GM23338 (cell line): Measurements from ENCODE around the gene JAKMIP2. TPM values are rescaled to one million over a fixed set of nuclear protein-coding genes. Genes with fewer than 3 reads are reported as not detected.

ENCODE experiments used
- ATAC-seq: fragments of 200-7000 bp; cut with Tn5 transposase; 3 replicates; pipeline ENCODE4 v1.9.1; 2020
- DNase-seq: peaks from one replicate; pipeline ENCODE4 v3.0.0-alpha.2; 2015; ENCODE audit warnings: low spot score
- H2AFZ ChIP-seq: fragments of 200-600 bp; sonication (generic); 2 replicates; pipeline ENCODE4 v1.8.0; 2016; ENCODE audit warnings: antibody characterized with exemption, mild to moderate bottlenecking, moderate library complexity
- H3F3A ChIP-seq: fragments of 200-600 bp; sonication (generic); replicated peaks from 2 replicates; pipeline ENCODE4 v1.8.0; 2017; ENCODE audit warnings: antibody characterized with exemption, mixed run types, low read depth
- H3K27ac ChIP-seq: fragments of 200-600 bp; sonication (generic); 2 replicates; pipeline ENCODE4 v1.6.1; 2016; ENCODE audit warnings: low read depth
- H3K27me3 ChIP-seq: fragments of 200-600 bp; sonication (generic); 2 replicates; pipeline ENCODE4 v1.8.0; 2016; ENCODE audit warnings: mild to moderate bottlenecking, mixed run types, moderate library complexity; ENCODE audit not compliant: insufficient read depth
- H3K36me3 ChIP-seq: fragments of 200-600 bp; sonication (generic); 2 replicates; pipeline ENCODE4 v1.8.0; 2016; ENCODE audit warnings: mild to moderate bottlenecking; ENCODE audit not compliant: insufficient read depth
- H3K4me1 ChIP-seq: fragments of 200-600 bp; sonication (generic); 2 replicates; pipeline ENCODE4 v1.8.0; 2016; ENCODE audit warnings: mild to moderate bottlenecking, moderate library complexity; ENCODE audit not compliant: insufficient read depth
- H3K4me2 ChIP-seq: fragments of 200-600 bp; sonication (generic); 2 replicates; pipeline ENCODE4 v1.7.1; 2017; ENCODE audit warnings: mixed run types
- H3K4me3 ChIP-seq: fragments of 200-600 bp; sonication (generic); 2 replicates; pipeline ENCODE4 v1.6.1; 2016; ENCODE audit warnings: mixed run types
- H3K79me2 ChIP-seq: fragments of 200-600 bp; sonication (generic); replicated peaks from 2 replicates; pipeline ENCODE4 v1.8.0; 2017; ENCODE audit warnings: mild to moderate bottlenecking; ENCODE audit not compliant: insufficient read depth
- H3K9me2 ChIP-seq: fragments of 200-600 bp; sonication (generic); 2 replicates; pipeline ENCODE4 v1.8.0; 2017; ENCODE audit not compliant: insufficient read depth
- H4K20me1 ChIP-seq: fragments of 200-600 bp; sonication (generic); replicated peaks from 2 replicates; pipeline ENCODE4 v1.8.0; 2017; ENCODE audit warnings: mild to moderate bottlenecking; ENCODE audit not compliant: insufficient read depth
- H3K27ac Mint-ChIP-seq: 2 replicates; pipeline ENCODE4 v1.8.0; 2020; ENCODE audit warnings: inconsistent platforms, mild to moderate bottlenecking, moderate library complexity, mixed read lengths
- H3K27me3 Mint-ChIP-seq: 3 replicates; pipeline ENCODE4 v1.8.0; 2022; ENCODE audit warnings: low read depth, mild to moderate bottlenecking, moderate library complexity, mixed read lengths, inconsistent platforms; ENCODE audit not compliant: insufficient read depth, poor library complexity
- H3K36me3 Mint-ChIP-seq: 3 replicates; pipeline ENCODE4 v1.8.0; 2021; ENCODE audit warnings: low read depth, mild to moderate bottlenecking, inconsistent platforms, moderate library complexity, mixed read lengths
- H3K4me1 Mint-ChIP-seq: 3 replicates; pipeline ENCODE4 v1.8.0; 2020; ENCODE audit warnings: mild to moderate bottlenecking, inconsistent platforms, mixed read lengths
- H3K4me3 Mint-ChIP-seq: 3 replicates; pipeline ENCODE4 v1.8.0; 2021; ENCODE audit warnings: moderate library complexity, mild to moderate bottlenecking, inconsistent platforms, mixed read lengths
- H3K9me3 Mint-ChIP-seq: 3 replicates; pipeline ENCODE4 v1.8.0; 2020; ENCODE audit warnings: moderate library complexity, mild to moderate bottlenecking, inconsistent platforms, mixed read lengths
- CREB1 ChIP-seq: fragments of 250-450 bp; sonication (Bioruptor Pico); IDR thresholded peaks from 2 replicates; pipeline ENCODE4 v1.5.0; 2020; ENCODE audit warnings: low read depth, mild to moderate bottlenecking, moderate library complexity
- EZH2 ChIP-seq: fragments of 200-600 bp; sonication (generic); IDR thresholded peaks from one replicate; pipeline ENCODE4 v1.8.0; 2017; ENCODE audit warnings: antibody characterized with exemption, mild to moderate bottlenecking, low read depth; ENCODE audit not compliant: unreplicated experiment
- ZNF114 ChIP-seq: fragments of 250-450 bp; sonication (Bioruptor Pico); IDR thresholded peaks from 2 replicates; pipeline ENCODE4 v1.5.0; 2020; ENCODE audit warnings: mild to moderate bottlenecking, moderate library complexity
- ZNF331 ChIP-seq: fragments of 250-450 bp; sonication (Bioruptor Pico); IDR thresholded peaks from 2 replicates; pipeline ENCODE4 v1.5.0; 2020; ENCODE audit warnings: low read depth, mild to moderate bottlenecking, moderate library complexity
- polyA plus RNA-seq: library from polyadenylated mRNA; unstranded; fragments of >200 nt; fragmentation: Nextera tagmentation; extraction: Ambion mirVana; gene quantifications from 2 replicates; pipeline ENCODE4 v1.2.1, GENCODE V29; 2016
- total RNA-seq: library from RNA; depleted of rRNA; stranded (reverse); fragments of >200 nt; shearing (Covaris generic); gene quantifications from 2 replicates; pipeline ENCODE4 v1.2.3, GENCODE V29; 2014
- TF ChIP-seq, protein P1 (sequence below), 2 experiments: fragments of 200-600 bp in 1 of 2; sonication (generic) in 1 of 2; conservative IDR thresholded peaks; 2 replicates each; pipeline versions ENCODE4 v1.5.1 to v1.6.1; 2016 to 2017; ENCODE audit warnings: antibody characterized with exemption in 2 of 2, low read depth in 2 of 2, mild to moderate bottlenecking in 2 of 2, moderate library complexity in 1 of 2

The JAKMIP2 gene
- total and polyA plus RNA-seq, 2 experiments from 2014 or later: 20.5 to 27.2 TPM

DNA sequence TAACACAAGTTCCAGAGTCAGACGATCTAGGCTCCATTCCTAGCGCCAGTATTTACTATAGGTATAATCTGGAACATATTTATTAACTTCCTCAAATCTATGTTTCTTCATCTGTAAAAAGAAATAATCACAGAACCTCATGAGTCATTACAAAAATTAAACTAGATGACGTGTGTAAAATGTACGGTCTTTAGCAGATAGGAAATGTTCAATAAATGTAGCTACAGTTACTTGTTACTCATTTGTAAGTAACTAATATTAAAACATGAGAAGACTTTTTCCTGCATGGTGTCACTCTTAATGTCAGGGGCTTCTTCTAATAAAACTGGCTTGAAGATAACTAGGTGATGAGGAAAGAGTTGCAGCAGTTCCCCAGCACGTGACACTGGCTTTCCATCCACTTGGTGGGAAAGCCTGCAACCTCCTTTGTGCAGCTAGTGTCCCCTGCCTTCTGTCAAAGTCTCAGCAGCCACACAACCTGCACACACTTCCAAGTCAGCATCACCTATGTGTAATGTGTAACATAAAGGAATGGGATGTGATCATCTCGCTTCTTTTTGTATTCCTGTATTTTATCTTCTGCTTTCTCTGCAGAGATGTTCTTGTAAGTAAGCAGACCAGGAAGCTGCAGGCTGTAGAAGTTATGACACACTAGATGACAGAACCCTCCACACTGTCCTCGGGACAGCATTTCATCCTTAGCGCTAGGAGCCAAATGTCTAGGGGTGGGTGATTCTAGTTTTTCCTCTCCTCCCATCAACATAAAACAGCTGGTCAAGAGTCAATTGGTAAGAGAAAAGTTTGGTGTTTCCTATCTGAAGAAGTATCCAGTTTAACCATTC lies 1.8 kb upstream of the JAKMIP2 start:
- Histone ChIP-seq H3K36me3 (no peaks in the 10 kb centered on the region), H3K4me2 (no peak overlapping the region), H3F3A (no peaks in the 10 kb centered on the region; the same call in 1 of the 2 replicates), H3K4me3 (no peak overlapping the region), H3K9me2 (no peaks in the 10 kb centered on the region), H4K20me1 (no peaks in the 10 kb centered on the region), H3K27ac (no peak overlapping the region), H3K27me3 (no peaks in the 10 kb centered on the region), H3K4me1 (peaks cover 21% of the 10 kb centered on the region), H2AFZ (no peak overlapping the region), H3K79me2 (peaks cover 30% of the 10 kb centered on the region)
- ATAC-seq (no peak), DNase-seq (no peak)
- Mint-ChIP-seq H3K27ac (no peak overlapping the region), H3K4me3 (no peak overlapping the region; the same call in 2 of the 3 replicates), H3K27me3 (peaks cover 2% of the 10 kb centered on the region), H3K36me3 (no peaks in the 10 kb centered on the region), H3K4me1 (peaks cover 30% of the 10 kb centered on the region; the same call in 2 of the 3 replicates), H3K9me3 (no peaks in the 10 kb centered on the region)
- TF ChIP-seq ZNF331 (CRISPR knock-in tag): no peak
- TF ChIP-seq, protein P1, sequence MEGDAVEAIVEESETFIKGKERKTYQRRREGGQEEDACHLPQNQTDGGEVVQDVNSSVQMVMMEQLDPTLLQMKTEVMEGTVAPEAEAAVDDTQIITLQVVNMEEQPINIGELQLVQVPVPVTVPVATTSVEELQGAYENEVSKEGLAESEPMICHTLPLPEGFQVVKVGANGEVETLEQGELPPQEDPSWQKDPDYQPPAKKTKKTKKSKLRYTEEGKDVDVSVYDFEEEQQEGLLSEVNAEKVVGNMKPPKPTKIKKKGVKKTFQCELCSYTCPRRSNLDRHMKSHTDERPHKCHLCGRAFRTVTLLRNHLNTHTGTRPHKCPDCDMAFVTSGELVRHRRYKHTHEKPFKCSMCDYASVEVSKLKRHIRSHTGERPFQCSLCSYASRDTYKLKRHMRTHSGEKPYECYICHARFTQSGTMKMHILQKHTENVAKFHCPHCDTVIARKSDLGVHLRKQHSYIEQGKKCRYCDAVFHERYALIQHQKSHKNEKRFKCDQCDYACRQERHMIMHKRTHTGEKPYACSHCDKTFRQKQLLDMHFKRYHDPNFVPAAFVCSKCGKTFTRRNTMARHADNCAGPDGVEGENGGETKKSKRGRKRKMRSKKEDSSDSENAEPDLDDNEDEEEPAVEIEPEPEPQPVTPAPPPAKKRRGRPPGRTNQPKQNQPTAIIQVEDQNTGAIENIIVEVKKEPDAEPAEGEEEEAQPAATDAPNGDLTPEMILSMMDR (conservative IDR thresholded peaks at IDR 0.05; ENCODE audit: low read depth in 2 of 2): peak in 1 of 2 experiments; percentile 27; a peak in 2 of 4 replicates

DNA sequence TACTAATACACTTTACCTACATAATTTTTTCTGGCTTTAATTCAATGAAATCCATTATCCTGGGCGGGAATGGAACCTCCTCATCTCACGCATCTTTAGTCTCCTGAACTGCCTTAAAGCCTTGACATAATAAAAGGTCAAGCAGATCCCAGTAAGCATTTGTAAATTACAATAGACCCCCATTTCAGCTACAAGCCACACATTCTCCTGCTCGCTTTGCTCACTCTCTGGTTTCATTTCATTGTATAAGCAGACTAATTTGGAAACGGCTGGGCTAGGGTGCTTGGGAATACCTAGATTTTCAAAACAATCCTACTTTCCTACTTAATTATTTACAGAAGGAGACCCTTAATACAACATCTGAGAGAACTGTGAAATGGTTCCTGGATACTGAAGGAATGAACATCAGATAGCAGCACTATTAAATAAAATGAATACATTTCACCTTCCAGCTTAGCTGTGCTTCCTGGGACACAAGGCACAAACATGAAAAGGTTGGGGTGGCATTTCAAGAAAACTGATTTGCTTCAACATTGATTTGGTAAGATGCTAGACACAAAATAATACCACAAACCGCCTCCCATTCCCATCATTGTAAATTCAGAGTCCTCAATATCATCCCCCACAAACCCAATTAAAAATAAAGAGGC lies 1.5 kb downstream of the JAKMIP2 start:
- H3K27ac Mint-ChIP-seq: peak overlapping the region; percentile 64
- peaks cover 63% of the 10 kb centered on the region for H3K79me2 ChIP-seq
- H3K4me1 ChIP-seq: peaks cover 30% of the 10 kb centered on the region
- no peaks in the 10 kb centered on the region for H3K27me3 ChIP-seq
- peak overlapping the region; percentile 99 for H3K27ac ChIP-seq
- TF ChIP-seq EZH2 (no peak), ZNF331 (CRISPR knock-in tag) (no peak), CREB1 (CRISPR knock-in tag) (no peak)
- H3K9me3 Mint-ChIP-seq: peaks cover 12% of the 10 kb centered on the region
- H3K36me3 ChIP-seq: no peaks in the 10 kb centered on the region
- H4K20me1 ChIP-seq: no peaks in the 10 kb centered on the region
- peaks cover 13% of the 10 kb centered on the region for H3K36me3 Mint-ChIP-seq
- H2AFZ ChIP-seq: no peak overlapping the region
- H3K4me1 Mint-ChIP-seq: peaks cover 35% of the 10 kb centered on the region; the same call in 2 of the 3 replicates
- no peaks in the 10 kb centered on the region; the same call in 1 of the 2 replicates for H3F3A ChIP-seq
- H3K4me3 Mint-ChIP-seq: peak overlapping the region; percentile 91
- ATAC-seq (peak; percentile 27), DNase-seq (peak; percentile 56)
- H3K27me3 Mint-ChIP-seq: peaks cover 4% of the 10 kb centered on the region
- H3K4me3 ChIP-seq: peak overlapping the region; percentile 84
- H3K4me2 ChIP-seq: peak overlapping the region; percentile 91
- H3K9me2 ChIP-seq: no peaks in the 10 kb centered on the region

DNA sequence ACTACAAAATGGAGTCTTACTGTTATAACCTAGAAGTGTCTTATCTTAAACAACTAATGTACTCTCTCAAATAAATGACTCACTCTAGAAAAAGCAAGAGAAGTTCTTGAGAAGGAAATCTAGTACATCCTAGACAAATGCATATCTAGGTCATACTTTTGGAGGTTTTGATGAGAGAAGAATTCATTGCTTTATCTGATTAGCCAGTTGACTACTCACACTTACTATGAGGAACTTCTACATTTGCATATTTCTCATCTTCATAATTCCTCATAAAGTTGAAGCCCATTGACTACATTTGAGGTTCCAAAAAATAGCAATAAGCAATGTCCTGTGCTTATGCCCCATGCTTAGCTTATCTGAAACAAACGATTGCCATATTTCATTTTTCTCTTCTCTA lies 2.8 kb downstream of the JAKMIP2 start:
- peak overlapping the region; percentile 84 for H3K4me3 ChIP-seq
- Mint-ChIP-seq H3K4me1 (peaks cover 42% of the 10 kb centered on the region), H3K27ac (0 out of 2 replicates have a peak overlapping the region, but pooled peaks have one; percentile 64), H3K4me3 (peak overlapping the region; percentile 91; the same call in 2 of the 3 replicates), H3K36me3 (peaks cover 21% of the 10 kb centered on the region), H3K9me3 (peaks cover 17% of the 10 kb centered on the region), H3K27me3 (peaks cover 4% of the 10 kb centered on the region)
- no peaks in the 10 kb centered on the region for H3K9me2 ChIP-seq
- no peak for ATAC-seq
- H4K20me1 ChIP-seq: no peaks in the 10 kb centered on the region
- DNase-seq: no peak
- no peaks in the 10 kb centered on the region for H3K27me3 ChIP-seq
- H3K4me2 ChIP-seq: peak overlapping the region; percentile 91
- H3K79me2 ChIP-seq: peaks cover 74% of the 10 kb centered on the region
- no peak overlapping the region for H2AFZ ChIP-seq
- no peaks in the 10 kb centered on the region; the same call in 1 of the 2 replicates for H3F3A ChIP-seq
- no peaks in the 10 kb centered on the region for H3K36me3 ChIP-seq
- H3K4me1 ChIP-seq: peaks cover 34% of the 10 kb centered on the region
- H3K27ac ChIP-seq: 0 out of 2 replicates have a peak overlapping the region, but pooled peaks have one; percentile 99
- no peak for TF ChIP-seq ZNF331 (CRISPR knock-in tag)
- no peak for TF ChIP-seq ZNF114 (CRISPR knock-in tag)
- TF ChIP-seq CREB1 (CRISPR knock-in tag): no peak
